ENCODE measurements around the gene LRMDA.

Gene LRMDA

DNA sequence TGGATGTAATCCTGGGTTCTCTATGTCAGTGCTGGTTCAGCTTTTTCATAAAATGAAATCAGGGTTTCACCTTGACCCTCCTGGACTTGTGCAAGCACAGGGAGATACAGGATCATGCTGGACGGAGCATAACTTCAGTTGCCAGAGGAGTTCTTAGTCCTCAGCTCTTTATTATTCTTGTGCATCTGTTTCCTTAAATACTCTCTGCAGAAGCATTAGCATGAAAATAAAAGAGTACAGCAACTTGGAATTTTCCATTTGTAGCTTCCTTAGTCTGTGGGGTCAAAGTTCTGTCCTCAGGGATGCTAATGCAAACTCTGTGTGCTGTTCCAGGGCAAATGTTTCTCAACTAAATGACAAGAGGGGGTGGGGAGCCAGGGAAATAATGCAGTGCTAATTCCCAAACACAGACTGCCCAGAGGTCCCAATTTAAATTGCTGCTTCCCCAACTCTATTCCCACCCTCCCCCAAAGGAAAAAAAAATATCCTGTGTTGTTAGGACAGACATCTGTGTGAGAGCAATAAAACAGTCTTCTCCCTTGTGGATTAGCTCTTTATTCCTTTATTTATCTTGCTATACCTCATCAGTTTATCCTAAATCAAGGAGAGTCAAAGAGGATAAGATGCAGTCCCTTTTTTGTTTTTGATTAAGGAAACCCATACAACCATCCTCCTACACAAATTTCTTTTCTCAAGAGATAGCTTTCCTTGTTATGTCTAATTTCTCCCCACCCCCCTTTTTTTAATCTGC is 905.0 kb downstream of the LRMDA start:
- DNase-seq: no peak

DNA sequence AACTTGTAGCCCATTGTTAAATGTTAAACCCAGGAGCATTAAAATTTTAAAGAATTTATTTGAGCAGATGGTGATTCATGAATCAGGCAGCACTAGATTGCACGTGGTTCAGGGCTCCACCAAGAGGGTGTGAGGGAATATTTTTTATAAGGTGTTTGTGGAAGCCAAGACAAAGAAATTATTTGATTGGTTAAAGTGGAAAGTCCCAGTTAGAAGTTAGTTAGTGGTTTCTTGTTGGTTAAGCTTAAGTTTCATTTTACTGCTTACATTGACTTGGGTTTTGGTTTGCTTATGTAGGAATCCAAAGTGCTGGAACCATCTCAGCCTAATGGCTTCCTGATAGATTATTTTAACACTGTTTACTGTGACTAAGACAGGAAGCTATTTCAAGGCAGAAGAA is 906.2 kb downstream of the LRMDA start:
- no peak for DNase-seq

DNA sequence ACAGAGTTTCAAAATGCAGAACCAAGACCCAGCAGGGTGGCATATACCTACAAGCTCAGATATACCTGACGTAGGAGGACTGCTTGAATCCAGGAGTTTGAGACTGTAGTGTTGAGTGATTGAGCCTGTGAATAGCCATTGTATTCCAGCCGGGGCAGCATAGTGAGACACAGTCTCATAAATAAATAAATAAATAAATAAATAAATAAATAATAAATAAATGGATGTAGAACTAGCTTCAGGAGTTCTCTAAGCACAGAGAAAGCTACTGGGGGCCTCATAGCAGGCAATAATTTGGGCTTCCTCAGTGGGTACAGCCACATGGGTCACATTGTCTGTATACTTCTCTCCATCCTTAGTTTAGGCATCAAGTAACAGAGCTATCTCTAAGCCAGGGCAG is 906.8 kb downstream of the LRMDA start:
- no peak for DNase-seq

- no peak for DNase-seq
Observed at GRCh38 chr10:76341740-76342139, 910.3 kb downstream of the LRMDA start.

GRCh38 chr10:76342996-76343395 is 911.6 kb downstream of the LRMDA start:
- no peak for DNase-seq

- no peak for DNase-seq
Observed at GRCh38 chr10:76347832-76348231, 916.4 kb downstream of the LRMDA start.

DNA sequence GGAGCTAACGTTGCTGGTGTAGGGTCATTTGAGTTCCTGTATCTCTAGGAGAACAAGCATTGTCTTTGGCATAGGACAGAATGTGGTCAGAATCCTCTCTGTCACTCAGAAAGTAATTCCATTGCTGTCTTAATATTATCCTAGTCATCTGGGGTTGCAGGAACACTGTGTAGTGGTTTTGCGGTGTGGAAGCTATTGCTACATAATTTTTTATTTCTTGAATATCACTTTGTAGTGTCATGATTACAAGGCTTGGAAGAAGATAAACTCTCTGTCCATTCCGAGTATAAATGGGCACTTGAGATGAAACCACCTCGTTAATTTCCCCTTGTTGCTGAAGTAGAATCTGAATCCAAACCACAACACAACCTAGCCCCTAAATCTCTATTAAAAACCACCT is 919.2 kb downstream of the LRMDA start:
- DNase-seq: no peak

DNA sequence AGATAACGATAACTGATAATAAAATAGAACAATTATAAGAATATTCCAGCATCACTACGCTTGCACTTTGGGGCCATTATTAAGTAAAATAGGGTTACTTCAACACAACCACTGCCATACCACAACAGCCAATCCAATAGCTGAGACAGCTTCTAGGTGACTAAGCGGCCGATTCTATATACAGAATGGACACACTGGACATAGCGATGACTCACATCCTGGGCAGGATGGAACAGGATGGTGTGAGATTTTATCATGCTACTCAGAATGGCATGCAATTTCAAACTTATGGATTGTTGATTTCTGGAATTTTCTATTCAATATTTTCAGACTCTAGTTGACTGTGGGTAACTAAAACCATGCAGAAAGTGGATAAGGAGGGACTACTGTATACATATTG is 920.9 kb downstream of the LRMDA start:
- no peak for DNase-seq

DNA sequence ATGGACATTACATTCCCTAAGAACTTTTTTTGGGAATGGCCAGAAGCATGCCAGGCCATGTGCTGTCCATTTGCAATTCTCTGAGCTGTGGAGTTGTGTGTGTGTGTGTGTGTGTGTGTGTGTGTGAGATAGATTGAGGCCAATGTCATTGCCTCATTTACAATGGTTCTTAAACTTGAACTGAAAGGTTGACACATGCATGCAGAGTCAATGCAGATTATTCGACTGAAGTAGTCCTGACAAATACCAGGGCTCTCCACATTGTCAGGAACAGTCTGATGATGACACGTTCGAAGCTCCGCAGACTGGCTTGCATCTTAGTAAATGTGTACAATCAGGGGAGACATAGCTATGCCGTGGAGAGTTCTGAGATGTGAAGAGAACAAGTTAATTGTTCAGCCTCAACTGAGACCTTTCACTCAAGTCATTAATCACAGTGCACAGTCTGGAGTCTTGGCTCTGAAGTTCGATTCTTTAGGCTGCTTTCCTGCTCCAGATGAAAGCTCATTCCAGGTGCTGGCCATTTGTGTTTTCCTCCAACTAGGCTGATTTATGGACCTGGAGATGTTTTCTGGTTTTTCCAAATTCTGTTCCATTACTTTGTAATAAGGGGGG is 921.9 kb downstream of the LRMDA start:
- no peak for DNase-seq

DNA sequence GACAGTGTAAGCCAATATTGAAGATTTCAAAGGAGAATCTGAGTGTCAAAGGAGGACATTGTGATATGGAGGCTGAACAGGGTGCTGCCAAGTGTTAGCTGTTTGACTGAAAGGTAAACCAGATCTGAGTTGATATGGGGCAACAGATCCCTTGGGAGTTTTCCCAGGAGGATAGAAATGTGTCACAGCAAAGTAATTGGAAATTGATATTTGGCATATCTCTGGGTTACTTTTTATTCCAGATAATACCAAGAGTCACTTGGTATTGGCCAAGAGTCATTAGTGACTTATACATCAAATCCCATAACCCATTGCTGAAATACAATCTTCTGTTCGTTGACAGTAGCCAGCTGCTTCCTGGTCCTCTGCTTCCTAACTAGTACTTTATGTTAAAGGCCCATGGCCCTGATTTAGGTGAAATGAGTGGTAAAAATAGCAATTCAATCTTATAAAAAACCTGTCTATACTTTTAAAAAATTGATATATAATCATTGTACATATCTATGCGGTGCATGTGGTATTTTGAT is 922.9 kb downstream of the LRMDA start:
- no peak for DNase-seq

DNA sequence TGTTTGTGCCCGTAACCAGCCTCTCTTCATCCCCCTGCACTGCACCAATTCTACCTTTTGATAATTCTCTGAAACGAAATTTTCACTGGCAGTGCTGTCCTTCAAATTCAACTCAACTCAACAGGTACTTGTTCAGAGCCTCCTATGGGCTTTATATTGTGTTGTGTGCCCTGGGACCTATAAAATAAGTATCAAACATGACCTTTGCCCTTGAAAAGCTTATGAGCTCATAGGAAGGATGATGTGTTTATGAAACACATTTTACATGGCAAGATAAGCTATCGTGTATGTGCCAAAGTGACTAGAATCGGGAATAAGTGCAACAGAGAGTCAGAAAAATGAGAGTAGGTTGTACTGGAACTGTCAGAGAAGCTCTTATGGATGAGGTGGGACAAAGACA is 923.5 kb downstream of the LRMDA start:
- no peak for DNase-seq

DNA sequence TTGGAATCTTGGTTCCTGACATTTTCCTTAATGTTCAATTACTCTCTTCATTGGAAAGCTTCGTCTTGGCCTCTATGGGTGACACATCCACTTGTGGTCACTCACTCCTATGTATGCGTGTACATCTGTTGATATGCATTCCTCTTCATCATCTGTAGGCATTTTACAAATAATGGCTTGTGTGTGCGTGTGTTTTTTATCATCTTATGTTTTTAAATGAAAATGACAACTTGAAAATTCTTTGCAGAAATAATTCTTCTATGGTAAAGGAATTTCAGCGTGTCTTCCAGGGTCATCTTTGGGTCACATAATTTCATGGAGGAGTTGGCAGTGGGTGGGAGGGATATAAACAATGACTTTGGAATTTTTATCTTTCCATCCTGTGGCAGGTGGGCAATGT is 925.1 kb downstream of the LRMDA start:
- no peak for DNase-seq

DNA sequence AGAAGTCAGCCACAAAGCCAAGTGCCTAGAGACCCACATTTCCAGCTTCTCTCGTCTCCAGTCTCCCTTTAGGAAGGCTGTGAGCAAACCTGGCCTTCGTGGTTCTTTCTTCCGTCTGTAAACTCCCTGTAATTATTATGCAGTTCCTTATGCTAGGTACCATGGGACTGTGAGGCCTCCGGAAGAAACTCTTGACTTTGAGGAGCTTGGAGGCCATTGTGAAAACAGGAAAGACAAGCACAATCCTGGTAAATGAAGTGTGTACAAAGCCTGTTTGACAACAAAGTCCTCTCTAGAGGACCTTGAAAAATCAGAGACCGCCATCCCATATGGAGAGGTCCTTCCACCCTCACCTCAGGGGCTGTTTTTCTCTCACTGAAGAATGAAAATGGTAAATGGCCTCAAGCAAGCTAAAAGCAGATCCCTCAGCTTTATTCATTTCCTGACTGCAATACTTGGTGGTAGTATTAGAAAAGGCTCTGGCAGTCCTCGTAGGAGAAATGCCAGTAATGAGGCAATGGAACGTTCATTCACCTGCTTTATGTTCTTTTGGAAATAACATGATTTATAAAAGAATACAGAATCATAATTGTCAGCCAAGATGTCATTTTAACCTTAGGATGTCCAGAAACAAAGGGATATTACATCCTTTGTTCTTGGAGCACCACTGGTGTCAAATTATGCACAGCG is 926.4 kb downstream of the LRMDA start:
- no peak for DNase-seq

DNA sequence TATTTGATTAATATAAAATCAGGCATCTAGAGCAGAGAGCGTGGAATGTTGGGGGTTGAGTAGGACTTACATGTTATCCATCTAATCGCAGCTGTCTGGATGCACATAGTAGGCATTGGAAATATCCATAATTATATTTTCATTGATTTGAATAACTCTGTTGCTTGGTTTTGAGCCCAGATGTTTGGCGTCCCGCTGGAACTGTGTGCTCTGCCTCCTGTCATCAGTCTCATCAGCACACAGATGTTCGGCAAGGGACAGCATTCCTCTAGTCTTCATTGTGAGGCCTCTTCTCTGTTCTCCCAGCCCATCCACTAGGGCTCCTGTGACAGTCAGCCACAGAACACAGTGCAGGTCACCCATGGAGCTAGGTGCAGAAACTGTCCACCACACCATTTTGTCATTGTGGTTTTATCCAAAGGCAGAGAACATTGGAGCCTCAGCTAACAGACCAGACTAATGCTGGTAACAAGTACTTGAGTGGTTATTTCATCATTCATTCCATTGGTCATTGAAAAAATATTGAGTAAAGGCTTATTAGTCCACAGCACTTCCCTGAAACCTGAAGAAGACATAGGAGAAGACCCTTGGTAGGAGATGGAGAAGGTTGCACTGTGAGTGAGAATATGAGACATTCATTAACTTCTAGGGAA is 927.4 kb downstream of the LRMDA start:
- no peak for DNase-seq

DNA sequence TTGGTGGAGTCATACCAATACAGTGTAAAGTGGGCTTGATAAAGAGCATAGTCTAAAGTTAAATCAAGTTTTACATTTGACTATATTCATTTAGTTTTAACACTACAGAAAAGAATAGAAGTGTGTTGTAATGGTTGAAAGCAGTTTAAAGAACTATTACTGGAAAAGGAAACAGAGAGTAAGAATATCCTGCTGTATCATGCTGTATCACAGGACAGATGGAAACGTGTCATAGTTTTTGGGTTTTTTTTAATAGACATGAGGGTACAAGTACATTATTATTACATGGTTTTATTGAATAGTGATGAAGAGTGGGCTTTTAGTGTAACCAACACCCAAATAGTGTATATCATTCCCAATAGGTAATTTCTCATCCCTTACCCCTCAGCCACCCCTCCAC is 944.3 kb downstream of the LRMDA start:
- DNase-seq: no peak

- no peak for DNase-seq
Observed at GRCh38 chr10:76382381-76382851, 951.0 kb downstream of the LRMDA start.

- DNase-seq: no peak
Observed at GRCh38 chr10:76388321-76389023, 957.0 kb downstream of the LRMDA start.

DNA sequence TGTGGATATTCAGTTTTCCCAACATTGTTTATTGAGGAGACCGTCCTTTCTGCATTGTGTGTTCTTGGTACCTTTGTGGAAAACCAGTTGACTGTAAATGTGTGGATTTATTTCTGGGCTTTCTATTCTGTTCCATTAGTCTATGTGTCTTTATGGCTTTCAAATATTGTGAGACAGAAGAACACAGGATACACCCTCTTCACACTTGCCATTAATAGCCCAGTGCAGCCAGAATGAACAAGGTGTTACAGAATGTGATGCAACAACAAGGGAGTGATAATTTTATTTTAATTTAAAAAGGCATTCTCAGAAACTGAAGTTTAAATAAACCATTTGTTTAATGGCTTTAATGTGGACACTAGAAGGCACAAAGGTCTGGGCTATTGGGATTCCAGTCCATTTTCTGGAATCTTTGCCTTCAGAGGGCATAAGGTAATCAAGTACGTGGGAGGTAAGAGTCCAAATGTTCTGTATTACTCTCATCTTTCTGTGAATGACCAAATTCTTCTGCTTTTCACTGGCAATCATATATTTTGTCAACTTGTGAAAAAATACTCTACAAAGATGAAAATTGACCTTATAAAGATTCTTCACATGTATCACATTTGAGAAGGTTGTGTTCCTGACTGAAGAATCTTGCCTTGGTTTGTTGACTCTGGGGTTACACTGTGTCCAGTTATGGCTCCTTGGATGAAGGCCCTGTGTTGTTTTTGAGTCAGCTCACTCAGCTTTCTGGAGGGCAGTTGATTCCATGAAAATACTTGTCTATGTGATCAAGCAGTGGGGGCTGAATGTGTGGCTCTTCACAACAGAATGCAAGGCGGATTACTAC is 962.7 kb downstream of the LRMDA start:
- no peak for DNase-seq

- DNase-seq: no peak
Observed at GRCh38 chr10:76394707-76395042, 963.3 kb downstream of the LRMDA start.

DNA sequence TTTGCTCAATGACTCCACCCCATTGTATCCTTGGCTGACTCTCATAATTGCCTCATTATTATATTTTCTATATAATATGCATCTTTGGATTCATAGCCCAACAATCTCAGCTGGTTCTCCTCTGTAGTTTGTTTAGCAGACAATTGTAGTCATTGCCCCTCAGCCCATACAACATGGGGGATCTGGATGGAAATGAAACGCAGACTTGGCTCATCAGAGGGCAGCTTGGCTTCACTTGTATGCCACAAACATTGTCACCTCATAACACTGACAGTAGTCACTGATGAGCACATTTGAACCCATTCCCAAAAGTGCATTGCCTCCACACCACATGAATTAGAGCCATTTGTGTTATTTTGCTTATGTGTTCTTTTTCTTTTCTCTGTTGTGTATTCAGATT is 963.8 kb downstream of the LRMDA start:
- no peak for DNase-seq

- DNase-seq: no peak
Observed at GRCh38 chr10:76396134-76396533, 964.7 kb downstream of the LRMDA start.

Data from activated CD4-positive, alpha-beta T cell treated with anti-CD3 and anti-CD28 coated beads, Interleukin-2, Interleukin-6, amounts not matched to agents 100 ng/mL and 50 ng/mL, durations not matched to agents 16 hours and 8 hours (primary cell).